Right lobe of liver (tissue), 6 donors: ENCODE measurements around the gene DZANK1. TPM values are rescaled to one million over a fixed set of nuclear protein-coding genes. Genes with fewer than 3 reads are reported as not detected.
"Not testable (repeated sequence)": the region's sequence is repeated elsewhere in the genome, so short reads cannot be mapped to it uniquely, and the experiment has no call there.

ENCODE experiments used
- ATAC-seq, 4 donors: fragments of 200-7000 bp; cut with Tn5 transposase; one replicate each; pipeline ENCODE4 v1.9.1; 2020; ENCODE audit warnings: mild to moderate bottlenecking in 4 of 4, moderate library complexity in 4 of 4
- DNase-seq, 3 donors: peaks; one replicate each; pipeline ENCODE4 v3.0.0-alpha.2; 2020
- H3K27ac ChIP-seq, 3 donors: fragments of 200-600 bp; one replicate each; pipeline ENCODE4 v1.8.0; 2022
- H3K27me3 ChIP-seq, 2 donors: fragments of 200-600 bp; one replicate each; pipeline ENCODE4 v1.8.0; 2022
- H3K36me3 ChIP-seq, 4 donors: fragments of 200-600 bp; sonication (generic) in 1 of 4; one replicate each; pipeline versions ENCODE4 v1.5.1 to v1.8.0; 2017 to 2022; ENCODE audit warnings: control low read depth in 1 of 4
- H3K4me1 ChIP-seq, 4 donors: fragments of 200-600 bp; sonication (generic) in 1 of 4; one replicate each; pipeline versions ENCODE4 v1.5.1 to v1.8.0; 2017 to 2022; ENCODE audit warnings: control low read depth in 1 of 4
- H3K4me3 ChIP-seq, 3 donors: fragments of 200-600 bp; one replicate each; pipeline ENCODE4 v1.8.0; 2022
- H3K9me3 ChIP-seq, 4 donors: fragments of 200-600 bp; sonication (generic) in 1 of 4; one replicate each; pipeline versions ENCODE4 v1.5.1 to v1.8.0; 2017 to 2022; ENCODE audit warnings: control low read depth in 1 of 4
- POLR2A ChIP-seq: fragments of 450-650 bp; IDR thresholded peaks from one replicate; pipeline ENCODE4 v1.6.1; 2017; ENCODE audit warnings: antibody characterized with exemption, mild to moderate bottlenecking
- WGBS: methylation state at CpG from one replicate; pipeline ENCODE4 v1.1.6; 2018; ENCODE audit warnings: low coverage, low lambda C conversion rate; ENCODE audit not compliant: insufficient coverage; ENCODE audit errors: missing lambda C conversion rate; 5-methylcytosine and 5-hydroxymethylcytosine counted together
- intact Hi-C, 2 donors: fragments of 100-400 bp; cut with DNase I; formaldehyde crosslinking; loops; one replicate each; pipeline versions ENCODE4 v1.11.2 to v1.14.1; 2022
- total RNA-seq, 6 experiments: library from RNA; depleted of rRNA in 2 of 6; stranded (reverse); fragments of >200 nt in 2 of 6; fragmentation: NEBNext Ultra II Directional in 3 of 6; extraction: Animal tissue kit (Norgen Biotek cat#: 25700) in 3 of 6; gene quantifications; one replicate each; pipeline versions ENCODE4 v1.1.0 to v1.2.4, GENCODE V29; 2016 to 2023
- TF ChIP-seq, protein P1 (sequence below), 4 donors: fragments of 200-600 bp in 3 of 4; fragments of 450-650 bp in 1 of 4; IDR thresholded peaks; one replicate each; pipeline versions ENCODE4 v1.5.1 to v1.8.0; 2016 to 2022; ENCODE audit warnings: antibody characterized with exemption in 4 of 4, mild to moderate bottlenecking in 2 of 4
- donor health status: DM: no; HTN: yes; CAD: no.
- donor health status: DM: no; HTN: no; CAD: no.
- donor health status: DM: no; HTN: no; CAD: no.
- donor health status: DM: no; HTN: yes; CAD: no.
- donor health status: DM: no; HTN: yes; CAD: no.

The DZANK1 gene
- total RNA-seq, 6 experiments from 2014 or later, result 0.25 to 0.68 (median 0.41) TPM

DNA sequence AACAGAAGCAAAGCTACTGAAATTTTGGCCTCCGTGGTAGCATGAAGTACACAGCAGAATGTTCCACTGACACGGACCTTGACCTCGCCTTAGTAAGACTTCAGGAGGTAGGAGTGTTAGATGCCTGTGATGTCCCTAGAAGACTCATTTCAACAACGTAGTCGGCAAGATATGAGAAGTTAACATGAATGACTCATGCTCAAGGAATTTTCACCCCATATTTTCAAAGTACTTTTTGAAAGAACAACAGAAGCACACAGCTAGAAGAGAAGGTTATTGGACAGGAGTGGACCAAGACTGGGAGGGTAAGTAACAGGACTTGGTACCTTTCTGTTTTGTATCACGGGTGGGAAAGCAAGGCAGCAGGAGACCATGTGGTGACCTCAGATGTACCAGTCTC lies 78.0 kb downstream of the DZANK1 start:
- Histone ChIP-seq H3K36me3 (no peaks in the 10 kb centered on the region), H3K9me3 (no peaks in the 10 kb centered on the region), H3K4me3 (no peak overlapping the region), H3K4me1 (no peaks in the 10 kb centered on the region), H3K27me3 (no peaks in the 10 kb centered on the region), H3K27ac (no peak overlapping the region)
- DNase-seq, result no peak
- 45% methylated on average over 6 of the region's 6 CpGs for WGBS
- no peak for TF ChIP-seq POLR2A
- TF ChIP-seq, protein P1, sequence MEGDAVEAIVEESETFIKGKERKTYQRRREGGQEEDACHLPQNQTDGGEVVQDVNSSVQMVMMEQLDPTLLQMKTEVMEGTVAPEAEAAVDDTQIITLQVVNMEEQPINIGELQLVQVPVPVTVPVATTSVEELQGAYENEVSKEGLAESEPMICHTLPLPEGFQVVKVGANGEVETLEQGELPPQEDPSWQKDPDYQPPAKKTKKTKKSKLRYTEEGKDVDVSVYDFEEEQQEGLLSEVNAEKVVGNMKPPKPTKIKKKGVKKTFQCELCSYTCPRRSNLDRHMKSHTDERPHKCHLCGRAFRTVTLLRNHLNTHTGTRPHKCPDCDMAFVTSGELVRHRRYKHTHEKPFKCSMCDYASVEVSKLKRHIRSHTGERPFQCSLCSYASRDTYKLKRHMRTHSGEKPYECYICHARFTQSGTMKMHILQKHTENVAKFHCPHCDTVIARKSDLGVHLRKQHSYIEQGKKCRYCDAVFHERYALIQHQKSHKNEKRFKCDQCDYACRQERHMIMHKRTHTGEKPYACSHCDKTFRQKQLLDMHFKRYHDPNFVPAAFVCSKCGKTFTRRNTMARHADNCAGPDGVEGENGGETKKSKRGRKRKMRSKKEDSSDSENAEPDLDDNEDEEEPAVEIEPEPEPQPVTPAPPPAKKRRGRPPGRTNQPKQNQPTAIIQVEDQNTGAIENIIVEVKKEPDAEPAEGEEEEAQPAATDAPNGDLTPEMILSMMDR (IDR thresholded peaks at IDR 0.05), result no peak
- intact Hi-C loops, result no loop called here
- no peak for ATAC-seq

- Histone ChIP-seq H3K27ac (no peak overlapping the region), H3K27me3 (no peaks in the 10 kb centered on the region), H3K36me3 (no peaks in the 10 kb centered on the region), H3K9me3 (no peaks in the 10 kb centered on the region), H3K4me3 (no peak overlapping the region), H3K4me1 (no peaks in the 10 kb centered on the region)
- no peak for TF ChIP-seq POLR2A
- TF ChIP-seq, protein P1 (IDR thresholded peaks at IDR 0.05), result no peak
- DNase-seq, result no peak
- intact Hi-C loops, result no loop called here
- no CpG with 5 or more reads among the region's 7 CpGs for WGBS
- ATAC-seq, result no peak
Measured at GRCh38 chr20:18380908-18381529, 85.8 kb downstream of the DZANK1 start.

GRCh38 chr20:18377896-18378481 lies 88.8 kb downstream of the DZANK1 start:
- ATAC-seq (no peak), DNase-seq (no peak)
- no peak overlapping the region for H3K27ac ChIP-seq
- 47% methylated on average over 7 of the region's 8 CpGs for WGBS
- no peaks in the 10 kb centered on the region for H3K36me3 ChIP-seq
- H3K4me3 ChIP-seq, result no peak overlapping the region
- H3K27me3 ChIP-seq, result no peaks in the 10 kb centered on the region
- intact Hi-C loops, result no loop called here
- no peak for TF ChIP-seq POLR2A
- TF ChIP-seq, protein P1 (IDR thresholded peaks at IDR 0.05), result no peak
- no peaks in the 10 kb centered on the region for H3K4me1 ChIP-seq
- no peaks in the 10 kb centered on the region for H3K9me3 ChIP-seq

- H3K27ac ChIP-seq, H3K4me1 ChIP-seq, ATAC-seq, H3K27me3 ChIP-seq, intact Hi-C loops, H3K9me3 ChIP-seq, H3K4me3 ChIP-seq, DNase-seq, H3K36me3 ChIP-seq: not testable (repeated sequence)
- WGBS, result 92% methylated on average over 6 of the region's 28 CpGs
Measured at GRCh38 chr20:18375551-18375950, 91.3 kb downstream of the DZANK1 start.

GRCh38 chr20:18372296-18372695 lies 94.5 kb downstream of the DZANK1 start:
- no peak for TF ChIP-seq POLR2A
- TF ChIP-seq, protein P1 (IDR thresholded peaks at IDR 0.05), result no peak

More at GRCh38 chr20:18372296-18372695, 94.5 kb downstream of the DZANK1 start:
- DNase-seq (no peak), ATAC-seq (no peak)
- intact Hi-C loops, result no loop called here
- H3K9me3 ChIP-seq, result no peaks in the 10 kb centered on the region
- no peak overlapping the region for H3K27ac ChIP-seq
- H3K4me1 ChIP-seq, result no peaks in the 10 kb centered on the region
- H3K4me3 ChIP-seq, result no peak overlapping the region
- WGBS, result 21% methylated on average over 1 of the region's 1 CpG
- H3K27me3 ChIP-seq, result no peaks in the 10 kb centered on the region
- H3K36me3 ChIP-seq, result no peaks in the 10 kb centered on the region
